ENCODE measurements around the gene YPEL5.

Gene YPEL5

DNA sequence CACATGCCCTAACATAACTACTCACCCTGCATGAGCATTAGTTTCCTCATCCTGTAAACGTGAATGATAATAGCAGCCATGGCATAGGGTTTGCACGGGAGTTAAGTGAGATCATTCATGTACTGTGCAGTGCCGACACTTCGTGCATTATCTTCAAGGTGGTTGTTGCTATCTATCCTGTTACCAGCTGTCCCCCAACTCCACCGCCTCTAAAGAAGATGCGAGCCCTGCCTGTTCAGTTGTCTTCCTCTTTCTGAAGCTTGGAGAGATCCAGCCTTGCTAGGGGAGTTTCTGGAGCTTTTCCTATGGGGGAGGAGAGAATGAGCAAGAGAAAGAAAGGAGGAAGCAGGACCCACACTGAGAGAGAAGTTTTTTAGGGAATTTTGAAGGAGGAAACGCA lies 34.4 kb downstream of the YPEL5 start:
- H3K9me2 ChIP-seq (replicated peaks; ENCODE audit: low read depth, low read length): no peaks in the 10 kb centered on the region
- no peaks in the 10 kb centered on the region for H3K36me3 ChIP-seq (ENCODE audit: insufficient read depth, low read length)
- no peaks in the 10 kb centered on the region for H3K9me3 ChIP-seq (ENCODE audit: insufficient read depth, low read depth, low read length)
- TF ChIP-seq EZH2phosphoT487 (IDR thresholded peaks at IDR 0.05; ENCODE audit: borderline replicate concordance): no peak
- TF ChIP-seq, protein P1, sequence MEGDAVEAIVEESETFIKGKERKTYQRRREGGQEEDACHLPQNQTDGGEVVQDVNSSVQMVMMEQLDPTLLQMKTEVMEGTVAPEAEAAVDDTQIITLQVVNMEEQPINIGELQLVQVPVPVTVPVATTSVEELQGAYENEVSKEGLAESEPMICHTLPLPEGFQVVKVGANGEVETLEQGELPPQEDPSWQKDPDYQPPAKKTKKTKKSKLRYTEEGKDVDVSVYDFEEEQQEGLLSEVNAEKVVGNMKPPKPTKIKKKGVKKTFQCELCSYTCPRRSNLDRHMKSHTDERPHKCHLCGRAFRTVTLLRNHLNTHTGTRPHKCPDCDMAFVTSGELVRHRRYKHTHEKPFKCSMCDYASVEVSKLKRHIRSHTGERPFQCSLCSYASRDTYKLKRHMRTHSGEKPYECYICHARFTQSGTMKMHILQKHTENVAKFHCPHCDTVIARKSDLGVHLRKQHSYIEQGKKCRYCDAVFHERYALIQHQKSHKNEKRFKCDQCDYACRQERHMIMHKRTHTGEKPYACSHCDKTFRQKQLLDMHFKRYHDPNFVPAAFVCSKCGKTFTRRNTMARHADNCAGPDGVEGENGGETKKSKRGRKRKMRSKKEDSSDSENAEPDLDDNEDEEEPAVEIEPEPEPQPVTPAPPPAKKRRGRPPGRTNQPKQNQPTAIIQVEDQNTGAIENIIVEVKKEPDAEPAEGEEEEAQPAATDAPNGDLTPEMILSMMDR (conservative IDR thresholded peaks at IDR 0.05; ENCODE audit: low read length): no peak
- no peaks in the 10 kb centered on the region for H3F3A ChIP-seq (ENCODE audit: low read depth)
- no peaks in the 10 kb centered on the region for H4K20me1 ChIP-seq (ENCODE audit: insufficient read depth, low read length, poor library complexity, severe bottlenecking)
- H2AFZ ChIP-seq (ENCODE audit: low read length): no peak overlapping the region
- no peaks in the 10 kb centered on the region for H3K4me1 ChIP-seq (ENCODE audit: insufficient read depth, low read length, poor library complexity, severe bottlenecking)
- no peak overlapping the region for H3K4me3 ChIP-seq (ENCODE audit: low read length, poor library complexity, severe bottlenecking)
- H3K9ac ChIP-seq (ENCODE audit: low read depth, low read length, poor library complexity, severe bottlenecking): no peak overlapping the region
- no peaks in the 10 kb centered on the region for H3K79me2 ChIP-seq (ENCODE audit: insufficient read depth, low read length)
- no peak overlapping the region for H3K4me2 ChIP-seq (ENCODE audit: low read depth, low read length, poor library complexity, severe bottlenecking)
- H3K27me3 ChIP-seq (ENCODE audit: insufficient read depth, low read length, poor library complexity, severe bottlenecking): no peaks in the 10 kb centered on the region

DNA sequence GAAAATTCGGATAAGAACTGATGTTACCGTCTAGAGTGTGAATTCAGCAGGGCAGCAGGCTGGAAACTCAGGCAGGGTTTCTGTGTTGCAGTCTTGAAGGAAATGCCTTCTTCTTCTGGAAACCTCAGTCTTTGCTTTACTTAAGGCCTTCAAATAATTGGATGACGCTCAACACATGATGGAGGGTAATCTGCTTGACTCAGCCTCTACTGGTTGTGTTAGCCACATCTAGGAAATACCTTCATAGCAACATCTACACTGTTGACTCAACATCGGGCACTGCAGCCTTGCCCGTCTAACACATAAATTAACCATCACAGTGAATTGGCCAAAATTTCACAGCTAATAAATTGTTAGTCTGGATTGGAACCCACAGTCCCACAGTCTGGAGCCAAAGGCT lies 37.2 kb downstream of the YPEL5 start:
- Histone ChIP-seq H3K4me1 (ENCODE audit: insufficient read depth, low read length, poor library complexity, severe bottlenecking) (no peaks in the 10 kb centered on the region), H2AFZ (ENCODE audit: low read length) (no peak overlapping the region), H3K9ac (ENCODE audit: low read depth, low read length, poor library complexity, severe bottlenecking) (no peak overlapping the region), H3K79me2 (ENCODE audit: insufficient read depth, low read length) (no peaks in the 10 kb centered on the region), H4K20me1 (ENCODE audit: insufficient read depth, low read length, poor library complexity, severe bottlenecking) (no peaks in the 10 kb centered on the region), H3K27me3 (ENCODE audit: insufficient read depth, low read length, poor library complexity, severe bottlenecking) (no peaks in the 10 kb centered on the region), H3F3A (ENCODE audit: low read depth) (no peaks in the 10 kb centered on the region), H3K9me2 (replicated peaks; ENCODE audit: low read depth, low read length) (no peaks in the 10 kb centered on the region), H3K4me3 (ENCODE audit: low read length, poor library complexity, severe bottlenecking) (no peak overlapping the region), H3K36me3 (ENCODE audit: insufficient read depth, low read length) (no peaks in the 10 kb centered on the region), H3K9me3 (ENCODE audit: insufficient read depth, low read depth, low read length) (no peaks in the 10 kb centered on the region), H3K4me2 (ENCODE audit: low read depth, low read length, poor library complexity, severe bottlenecking) (no peak overlapping the region)
- no peak for TF ChIP-seq EZH2phosphoT487 (IDR thresholded peaks at IDR 0.05; ENCODE audit: borderline replicate concordance)
- TF ChIP-seq, protein P1 (conservative IDR thresholded peaks at IDR 0.05; ENCODE audit: low read length): no peak

DNA sequence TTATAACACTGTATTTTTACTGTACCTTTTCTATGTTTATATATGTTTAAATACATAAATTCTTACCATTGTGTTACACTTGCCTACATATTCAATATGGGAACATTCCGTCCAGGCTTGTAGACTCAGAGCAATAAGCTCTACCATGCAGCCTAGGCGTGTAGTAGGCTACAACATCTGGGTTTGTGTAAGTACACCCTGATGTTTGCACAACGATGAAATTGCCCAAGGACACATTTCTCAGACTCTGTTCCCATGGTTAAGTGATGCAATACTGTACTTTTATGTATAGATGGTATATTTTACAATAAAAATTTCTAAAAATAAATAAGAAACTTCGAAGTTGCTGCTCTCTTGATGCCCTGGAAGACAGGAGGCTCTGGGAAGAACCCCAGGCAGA lies 38.4 kb downstream of the YPEL5 start:
- TF ChIP-seq, protein P1 (conservative IDR thresholded peaks at IDR 0.05; ENCODE audit: low read length): no peak
- no peak for TF ChIP-seq EZH2phosphoT487 (IDR thresholded peaks at IDR 0.05; ENCODE audit: borderline replicate concordance)
- no peaks in the 10 kb centered on the region for H3K27me3 ChIP-seq (ENCODE audit: insufficient read depth, low read length, poor library complexity, severe bottlenecking)
- H3K4me3 ChIP-seq (ENCODE audit: low read length, poor library complexity, severe bottlenecking): no peak overlapping the region
- no peak overlapping the region for H3K4me2 ChIP-seq (ENCODE audit: low read depth, low read length, poor library complexity, severe bottlenecking)
- no peak overlapping the region for H2AFZ ChIP-seq (ENCODE audit: low read length)
- H3K9ac ChIP-seq (ENCODE audit: low read depth, low read length, poor library complexity, severe bottlenecking): no peak overlapping the region
- H3K4me1 ChIP-seq (ENCODE audit: insufficient read depth, low read length, poor library complexity, severe bottlenecking): no peaks in the 10 kb centered on the region
- H3K79me2 ChIP-seq (ENCODE audit: insufficient read depth, low read length): no peaks in the 10 kb centered on the region
- no peaks in the 10 kb centered on the region for H3F3A ChIP-seq (ENCODE audit: low read depth)
- no peaks in the 10 kb centered on the region for H3K9me3 ChIP-seq (ENCODE audit: insufficient read depth, low read depth, low read length)
- no peaks in the 10 kb centered on the region for H3K9me2 ChIP-seq (replicated peaks; ENCODE audit: low read depth, low read length)
- no peaks in the 10 kb centered on the region for H4K20me1 ChIP-seq (ENCODE audit: insufficient read depth, low read length, poor library complexity, severe bottlenecking)
- no peaks in the 10 kb centered on the region for H3K36me3 ChIP-seq (ENCODE audit: insufficient read depth, low read length)

All from Loucy (cell line).